Osteoblast (primary cell): ENCODE measurements around the gene PALB2. TPM values are rescaled to one million over a fixed set of nuclear protein-coding genes. Genes with fewer than 3 reads are reported as not detected.
A peak's percentile ranks its signal among the peaks of the same experiment; 100 is the strongest.
"Not testable (repeated sequence)": the region's sequence is repeated elsewhere in the genome, so short reads cannot be mapped to it uniquely, and the experiment has no call there.

Experiments
- DNase-seq: peaks from one replicate; pipeline ENCODE4 v3.0.0; 2011; ENCODE audit warnings: low spot score, mixed read lengths; ENCODE audit not compliant: insufficient read length; ENCODE audit errors: missing footprints
- H2AFZ ChIP-seq: 2 replicates; pipeline ENCODE4 v1.6.0; 2011; ENCODE audit warnings: mild to moderate bottlenecking, low read length
- H3K27ac ChIP-seq: 2 replicates; pipeline ENCODE4 v1.5.1; 2011; ENCODE audit warnings: mild to moderate bottlenecking, low read depth, low read length, moderate library complexity
- H3K27me3 ChIP-seq: 2 replicates; pipeline ENCODE4 v1.6.0; 2012; ENCODE audit warnings: mild to moderate bottlenecking, control low read depth, inconsistent platforms, low read length, moderate library complexity; ENCODE audit not compliant: insufficient read depth
- H3K36me3 ChIP-seq: 2 replicates; pipeline ENCODE4 v1.5.1; 2011; ENCODE audit warnings: mild to moderate bottlenecking, low read length, control low read depth, moderate library complexity; ENCODE audit not compliant: insufficient read depth
- H3K4me1 ChIP-seq: 2 replicates; pipeline ENCODE4 v1.5.1; 2011; ENCODE audit warnings: mild to moderate bottlenecking, low read length, control low read depth, moderate library complexity; ENCODE audit not compliant: insufficient read depth
- H3K4me2 ChIP-seq: 2 replicates; pipeline ENCODE4 v1.6.0; 2011; ENCODE audit warnings: mild to moderate bottlenecking, low read length; ENCODE audit not compliant: insufficient read depth
- H3K4me3 ChIP-seq: fragments of 200-600 bp; sonication (generic); 3 replicates; pipeline ENCODE4 v1.5.1; 2012; ENCODE audit warnings: mild to moderate bottlenecking, low read length, inconsistent platforms; ENCODE audit not compliant: insufficient read depth
- H3K79me2 ChIP-seq: 2 replicates; pipeline ENCODE4 v1.6.0; 2012; ENCODE audit warnings: mild to moderate bottlenecking, low read length, control low read depth, inconsistent platforms; ENCODE audit not compliant: insufficient read depth
- H3K9me3 ChIP-seq: 2 replicates; pipeline ENCODE4 v1.5.1; 2011; ENCODE audit warnings: low read depth, low read length, control low read depth
- H4K20me1 ChIP-seq: 2 replicates; pipeline ENCODE4 v1.6.0; 2012; ENCODE audit warnings: mild to moderate bottlenecking, low read length, control low read depth; ENCODE audit not compliant: insufficient read depth
- CTCF ChIP-seq: IDR thresholded peaks from 2 replicates; pipeline ENCODE4 v1.5.1; 2011; ENCODE audit warnings: mild to moderate bottlenecking, low read depth, low read length, moderate library complexity; ENCODE audit errors: extremely low read depth
- total RNA-seq: library from RNA; depleted of rRNA; stranded (reverse); fragments of >200 nt; gene quantifications from 2 replicates; pipeline ENCODE4 v1.2.3, GENCODE V29; 2012

Gene PALB2
- total RNA-seq, 1 donor: 14.8 TPM

GRCh38 chr16:23629516-23629915 is 11.6 kb downstream of the PALB2 start:
- peak; percentile 29 for DNase-seq
- Histone ChIP-seq H3K27me3 (no peaks in the 10 kb centered on the region), H3K79me2 (peaks cover 17% of the 10 kb centered on the region), H3K4me1 (no peaks in the 10 kb centered on the region), H3K36me3 (peaks cover 50% of the 10 kb centered on the region), H3K27ac (no peak overlapping the region), H2AFZ (no peak overlapping the region), H4K20me1 (no peaks in the 10 kb centered on the region), H3K4me2 (no peak overlapping the region), H3K9me3 (no peaks in the 10 kb centered on the region), H3K4me3 (no peak overlapping the region)
- TF ChIP-seq CTCF: no peak

- H3K4me2 ChIP-seq: no peak overlapping the region
- no peaks in the 10 kb centered on the region for H4K20me1 ChIP-seq
- DNase-seq: no peak
- no peaks in the 10 kb centered on the region for H3K9me3 ChIP-seq
- peaks cover 59% of the 10 kb centered on the region for H3K36me3 ChIP-seq
- H3K27me3 ChIP-seq: no peaks in the 10 kb centered on the region
- H2AFZ ChIP-seq: no peak overlapping the region
- no peak for TF ChIP-seq CTCF
- no peak overlapping the region for H3K27ac ChIP-seq
- H3K79me2 ChIP-seq: no peaks in the 10 kb centered on the region
- H3K4me3 ChIP-seq: no peak overlapping the region
- H3K4me1 ChIP-seq: no peaks in the 10 kb centered on the region
Measured at GRCh38 chr16:23624092-23624491, 17.0 kb downstream of the PALB2 start.

GRCh38 chr16:23615805-23616204 is 25.3 kb downstream of the PALB2 start:
- TF ChIP-seq CTCF: no peak

GRCh38 chr16:23611936-23612335 is 29.2 kb downstream of the PALB2 start:
- no peaks in the 10 kb centered on the region for H3K79me2 ChIP-seq
- no peaks in the 10 kb centered on the region for H3K9me3 ChIP-seq
- no peaks in the 10 kb centered on the region for H4K20me1 ChIP-seq
- no peak overlapping the region for H3K27ac ChIP-seq
- no peak for TF ChIP-seq CTCF
- H3K4me2 ChIP-seq: no peak overlapping the region
- peaks cover 9% of the 10 kb centered on the region for H3K36me3 ChIP-seq
- no peaks in the 10 kb centered on the region for H3K27me3 ChIP-seq
- H3K4me3 ChIP-seq: no peak overlapping the region
- no peak overlapping the region for H2AFZ ChIP-seq
- no peak for DNase-seq
- peaks cover 16% of the 10 kb centered on the region for H3K4me1 ChIP-seq

More at GRCh38 chr16:23615805-23616204, 25.3 kb downstream of the PALB2 start:
- DNase-seq: no peak
- Histone ChIP-seq H3K9me3 (no peaks in the 10 kb centered on the region), H4K20me1 (no peaks in the 10 kb centered on the region), H3K36me3 (peaks cover 17% of the 10 kb centered on the region), H2AFZ (no peak overlapping the region), H3K4me1 (no peaks in the 10 kb centered on the region), H3K79me2 (no peaks in the 10 kb centered on the region), H3K27me3 (no peaks in the 10 kb centered on the region), H3K4me2 (no peak overlapping the region), H3K4me3 (no peak overlapping the region), H3K27ac (no peak overlapping the region)

- not testable (repeated sequence) for H3K79me2 ChIP-seq, H3K36me3 ChIP-seq, DNase-seq, H3K27ac ChIP-seq, H3K4me2 ChIP-seq, H2AFZ ChIP-seq, H4K20me1 ChIP-seq, H3K4me3 ChIP-seq, H3K9me3 ChIP-seq, H3K27me3 ChIP-seq
- peaks cover 16% of the 10 kb centered on the region for H3K4me1 ChIP-seq
Measured at GRCh38 chr16:23610905-23611304, 30.2 kb downstream of the PALB2 start.
